Osteoblast (primary cell): ENCODE data around the gene RNF215. TPM values are rescaled to one million over a fixed set of nuclear protein-coding genes. Genes with fewer than 3 reads are reported as not detected.

Experiments
- DNase-seq: peaks from one replicate; pipeline ENCODE4 v3.0.0; 2011; ENCODE audit warnings: low spot score, mixed read lengths; ENCODE audit not compliant: insufficient read length; ENCODE audit errors: missing footprints
- H2AFZ ChIP-seq: 2 replicates; pipeline ENCODE4 v1.6.0; 2011; ENCODE audit warnings: mild to moderate bottlenecking, low read length
- H3K27ac ChIP-seq: 2 replicates; pipeline ENCODE4 v1.5.1; 2011; ENCODE audit warnings: mild to moderate bottlenecking, low read depth, low read length, moderate library complexity
- H3K27me3 ChIP-seq: 2 replicates; pipeline ENCODE4 v1.6.0; 2012; ENCODE audit warnings: mild to moderate bottlenecking, control low read depth, inconsistent platforms, low read length, moderate library complexity; ENCODE audit not compliant: insufficient read depth
- H3K36me3 ChIP-seq: 2 replicates; pipeline ENCODE4 v1.5.1; 2011; ENCODE audit warnings: mild to moderate bottlenecking, low read length, control low read depth, moderate library complexity; ENCODE audit not compliant: insufficient read depth
- H3K4me1 ChIP-seq: 2 replicates; pipeline ENCODE4 v1.5.1; 2011; ENCODE audit warnings: mild to moderate bottlenecking, low read length, control low read depth, moderate library complexity; ENCODE audit not compliant: insufficient read depth
- H3K4me2 ChIP-seq: 2 replicates; pipeline ENCODE4 v1.6.0; 2011; ENCODE audit warnings: mild to moderate bottlenecking, low read length; ENCODE audit not compliant: insufficient read depth
- H3K4me3 ChIP-seq: fragments of 200-600 bp; sonication (generic); 3 replicates; pipeline ENCODE4 v1.5.1; 2012; ENCODE audit warnings: mild to moderate bottlenecking, low read length, inconsistent platforms; ENCODE audit not compliant: insufficient read depth
- H3K79me2 ChIP-seq: 2 replicates; pipeline ENCODE4 v1.6.0; 2012; ENCODE audit warnings: mild to moderate bottlenecking, low read length, control low read depth, inconsistent platforms; ENCODE audit not compliant: insufficient read depth
- H3K9me3 ChIP-seq: 2 replicates; pipeline ENCODE4 v1.5.1; 2011; ENCODE audit warnings: low read depth, low read length, control low read depth
- H4K20me1 ChIP-seq: 2 replicates; pipeline ENCODE4 v1.6.0; 2012; ENCODE audit warnings: mild to moderate bottlenecking, low read length, control low read depth; ENCODE audit not compliant: insufficient read depth
- total RNA-seq: library from RNA; depleted of rRNA; stranded (reverse); fragments of >200 nt; gene quantifications from 2 replicates; pipeline ENCODE4 v1.2.3, GENCODE V29; 2012
- TF ChIP-seq, protein P1 (sequence below): IDR thresholded peaks from 2 replicates; pipeline ENCODE4 v1.5.1; 2011; ENCODE audit warnings: mild to moderate bottlenecking, low read depth, low read length, moderate library complexity; ENCODE audit errors: extremely low read depth

RNF215 gene
- total RNA-seq, 1 donor = 20.6 TPM

DNA sequence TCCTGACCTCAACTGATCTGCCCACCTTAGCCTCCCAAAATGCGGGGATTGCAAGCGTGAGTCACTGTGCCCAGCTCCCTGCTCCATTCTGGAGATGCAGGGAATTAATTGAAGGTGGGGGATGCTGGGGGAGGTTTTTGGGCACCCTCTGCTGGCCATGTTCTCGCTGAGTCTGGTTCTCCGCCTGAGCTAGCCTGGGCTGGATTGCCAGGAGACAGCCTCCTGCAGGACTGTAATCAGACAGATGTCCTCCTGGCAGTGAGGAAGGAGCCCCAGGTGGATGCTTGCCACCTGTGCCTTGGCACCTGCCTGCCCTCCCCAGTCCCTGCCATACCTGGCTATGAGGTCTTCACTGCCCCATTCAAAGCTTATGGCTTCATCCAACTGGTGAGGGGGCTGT lies 43.7 kb upstream of the RNF215 start:
- Histone ChIP-seq H3K9me3 (no peaks in the 10 kb centered on the region), H3K36me3 (no peaks in the 10 kb centered on the region), H3K4me3 (no peak overlapping the region), H3K4me1 (peaks cover 8% of the 10 kb centered on the region), H4K20me1 (no peaks in the 10 kb centered on the region), H3K4me2 (no peak overlapping the region), H3K27me3 (no peaks in the 10 kb centered on the region), H2AFZ (no peak overlapping the region), H3K79me2 (no peaks in the 10 kb centered on the region), H3K27ac (no peak overlapping the region)
- TF ChIP-seq, protein P1, sequence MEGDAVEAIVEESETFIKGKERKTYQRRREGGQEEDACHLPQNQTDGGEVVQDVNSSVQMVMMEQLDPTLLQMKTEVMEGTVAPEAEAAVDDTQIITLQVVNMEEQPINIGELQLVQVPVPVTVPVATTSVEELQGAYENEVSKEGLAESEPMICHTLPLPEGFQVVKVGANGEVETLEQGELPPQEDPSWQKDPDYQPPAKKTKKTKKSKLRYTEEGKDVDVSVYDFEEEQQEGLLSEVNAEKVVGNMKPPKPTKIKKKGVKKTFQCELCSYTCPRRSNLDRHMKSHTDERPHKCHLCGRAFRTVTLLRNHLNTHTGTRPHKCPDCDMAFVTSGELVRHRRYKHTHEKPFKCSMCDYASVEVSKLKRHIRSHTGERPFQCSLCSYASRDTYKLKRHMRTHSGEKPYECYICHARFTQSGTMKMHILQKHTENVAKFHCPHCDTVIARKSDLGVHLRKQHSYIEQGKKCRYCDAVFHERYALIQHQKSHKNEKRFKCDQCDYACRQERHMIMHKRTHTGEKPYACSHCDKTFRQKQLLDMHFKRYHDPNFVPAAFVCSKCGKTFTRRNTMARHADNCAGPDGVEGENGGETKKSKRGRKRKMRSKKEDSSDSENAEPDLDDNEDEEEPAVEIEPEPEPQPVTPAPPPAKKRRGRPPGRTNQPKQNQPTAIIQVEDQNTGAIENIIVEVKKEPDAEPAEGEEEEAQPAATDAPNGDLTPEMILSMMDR = no peak
- DNase-seq = no peak

DNA sequence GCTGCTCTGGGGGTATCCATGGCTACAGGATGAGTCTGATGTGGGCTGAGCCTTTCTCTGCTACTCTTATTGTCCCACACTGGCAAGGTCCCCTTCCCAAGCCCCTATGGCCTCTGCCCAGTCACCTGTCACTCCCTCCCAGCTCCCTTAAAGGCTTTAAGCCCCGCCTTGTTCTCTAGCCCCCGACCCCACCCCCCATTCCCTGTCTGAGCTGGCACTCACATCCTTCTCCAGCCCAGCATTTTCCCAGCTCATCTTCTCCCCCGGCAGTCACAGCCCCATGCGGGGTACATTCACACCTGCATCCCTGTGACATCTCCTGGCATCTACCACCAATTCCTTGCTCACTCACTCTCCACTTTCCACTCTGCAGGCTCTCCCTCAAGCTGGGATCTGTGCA lies 42.7 kb upstream of the RNF215 start:
- TF ChIP-seq, protein P1 = no peak
- Histone ChIP-seq H3K27me3 (no peaks in the 10 kb centered on the region), H3K4me1 (peaks cover 13% of the 10 kb centered on the region), H3K4me3 (no peak overlapping the region), H4K20me1 (no peaks in the 10 kb centered on the region), H3K27ac (no peak overlapping the region), H3K36me3 (no peaks in the 10 kb centered on the region), H3K4me2 (no peak overlapping the region), H3K79me2 (no peaks in the 10 kb centered on the region), H2AFZ (no peak overlapping the region), H3K9me3 (no peaks in the 10 kb centered on the region)
- no peak for DNase-seq

DNA sequence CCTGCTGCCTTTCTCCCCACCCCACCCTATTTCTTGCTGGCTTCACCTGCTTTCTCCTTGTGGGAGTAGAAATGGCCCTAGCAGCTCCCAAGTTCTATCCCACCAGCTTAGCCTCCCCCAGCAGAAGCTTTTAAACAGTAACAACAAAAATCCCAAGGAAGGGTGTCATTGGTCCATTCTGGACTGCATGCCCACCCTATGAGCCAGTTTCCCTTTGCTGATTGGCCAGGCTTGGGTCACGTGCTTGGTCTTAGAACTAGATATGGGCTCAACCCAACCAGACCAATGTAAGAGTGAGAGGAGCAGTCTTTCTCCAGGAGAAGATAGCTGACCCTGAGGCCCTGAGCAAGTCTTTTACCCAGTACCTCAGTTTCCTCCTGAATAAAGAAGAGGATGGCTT lies 40.7 kb upstream of the RNF215 start:
- H3K4me2 ChIP-seq = no peak overlapping the region
- no peaks in the 10 kb centered on the region for H4K20me1 ChIP-seq
- no peak for DNase-seq
- TF ChIP-seq, protein P1 = no peak
- no peaks in the 10 kb centered on the region for H3K36me3 ChIP-seq
- H3K27me3 ChIP-seq = no peaks in the 10 kb centered on the region
- peaks cover 30% of the 10 kb centered on the region for H3K4me1 ChIP-seq
- no peaks in the 10 kb centered on the region for H3K79me2 ChIP-seq
- no peaks in the 10 kb centered on the region for H3K9me3 ChIP-seq
- no peak overlapping the region for H2AFZ ChIP-seq
- no peak overlapping the region for H3K4me3 ChIP-seq
- H3K27ac ChIP-seq = no peak overlapping the region

DNA sequence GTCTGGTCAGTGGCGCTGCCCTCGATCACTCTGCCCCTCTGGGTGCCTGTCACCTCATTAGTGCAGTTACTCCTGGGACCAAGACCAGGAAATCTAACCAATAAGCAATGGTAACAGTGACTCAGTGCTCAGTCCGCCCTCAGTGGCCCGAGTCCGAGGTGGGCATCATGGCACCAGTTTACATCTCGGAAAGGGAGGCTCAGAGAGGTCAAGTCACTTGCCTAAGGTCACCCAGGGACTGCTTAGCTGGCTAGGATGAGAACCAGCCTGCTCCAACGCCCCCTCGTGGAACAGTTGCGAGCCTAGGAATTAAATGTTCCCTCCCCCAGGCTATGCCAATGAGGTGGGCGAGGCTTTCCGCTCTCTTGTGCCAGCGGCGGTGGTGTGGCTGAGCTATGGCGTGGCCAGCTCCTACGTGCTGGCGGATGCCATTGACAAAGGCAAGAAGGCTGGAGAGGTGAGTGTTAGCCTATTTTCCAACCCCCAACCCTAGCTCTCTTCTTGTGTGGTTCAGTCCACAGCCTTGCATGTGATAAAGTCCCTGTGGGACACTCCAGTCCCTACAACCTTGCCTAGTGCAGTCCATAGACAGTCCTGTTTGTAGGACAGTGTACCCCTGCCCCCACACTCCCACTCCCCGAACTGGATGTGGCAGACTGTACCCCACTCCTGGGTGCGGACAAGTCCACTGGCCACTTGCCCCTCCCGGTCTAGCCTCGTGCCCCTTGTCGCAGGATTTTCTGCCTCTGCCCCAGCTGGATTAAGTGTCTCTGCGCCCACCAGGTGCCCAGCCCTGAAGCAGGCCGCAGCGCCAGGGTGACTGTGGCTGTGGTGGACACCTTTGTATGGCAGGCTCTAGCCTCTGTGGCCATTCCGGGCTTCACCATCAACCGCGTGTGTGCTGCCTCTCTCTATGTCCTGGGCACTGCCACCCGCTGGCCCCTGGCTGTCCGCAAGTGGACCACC lies 39.5 kb upstream of the RNF215 start:
- Histone ChIP-seq H3K4me1 (peaks cover 42% of the 10 kb centered on the region), H3K27me3 (no peaks in the 10 kb centered on the region), H3K9me3 (no peaks in the 10 kb centered on the region), H3K79me2 (peaks cover 3% of the 10 kb centered on the region), H3K36me3 (peaks cover 8% of the 10 kb centered on the region), H3K27ac (peak overlapping the region; percentile 97), H3K4me3 (peak overlapping the region; percentile 79), H3K4me2 (peak overlapping the region; percentile 93), H2AFZ (peak overlapping the region; percentile 27), H4K20me1 (no peaks in the 10 kb centered on the region)
- TF ChIP-seq, protein P1 = peak; percentile 84
- peak; percentile 91 for DNase-seq
